Chondrocyte (in vitro differentiated cells): Measurements from ENCODE around the gene MAP3K7. TPM values are rescaled to one million over a fixed set of nuclear protein-coding genes. Genes with fewer than 3 reads are reported as not detected.

Experiments used
- DNase-seq: peaks from one replicate; pipeline ENCODE4 v3.0.0; 2021; ENCODE audit warnings: mixed read lengths, low spot score
- H3K27ac Mint-ChIP-seq: one replicate; pipeline ENCODE4 v1.8.0; 2021; ENCODE audit warnings: mild to moderate bottlenecking, moderate library complexity, mixed read lengths; ENCODE audit not compliant: unreplicated experiment
- H3K27me3 Mint-ChIP-seq: 2 replicates; pipeline ENCODE4 v1.8.0; 2021; ENCODE audit warnings: low read depth, mixed read lengths
- H3K36me3 Mint-ChIP-seq: 2 replicates; pipeline ENCODE4 v1.8.0; 2021; ENCODE audit warnings: low read depth, mixed read lengths
- H3K4me1 Mint-ChIP-seq: 2 replicates; pipeline ENCODE4 v1.8.0; 2021; ENCODE audit warnings: low read depth, mild to moderate bottlenecking, mixed read lengths
- H3K4me3 Mint-ChIP-seq: one replicate; pipeline ENCODE4 v1.8.0; 2021; ENCODE audit warnings: mild to moderate bottlenecking, moderate library complexity, mixed read lengths; ENCODE audit not compliant: unreplicated experiment
- H3K9me3 Mint-ChIP-seq: 2 replicates; pipeline ENCODE4 v1.8.0; 2021; ENCODE audit warnings: low read depth, mixed read lengths
- CTCF ChIP-seq: fragments of 200-600 bp; sonication (generic); IDR thresholded peaks from 2 replicates; pipeline ENCODE4 v1.5.0; 2021; ENCODE audit warnings: antibody characterized with exemption, mild to moderate bottlenecking, moderate library complexity
- total RNA-seq: library from RNA; stranded (reverse); gene quantifications from 3 replicates; pipeline ENCODE4 v1.2.1, GENCODE V29; 2021

MAP3K7 gene
- total RNA-seq, 1 donor from 2014 or later, result 25.2 TPM

- H3K4me1 Mint-ChIP-seq, result peaks cover 5% of the 10 kb centered on the region
- no peak overlapping the region for H3K27ac Mint-ChIP-seq
- no peaks in the 10 kb centered on the region for H3K27me3 Mint-ChIP-seq
- no peak for TF ChIP-seq CTCF
- no peaks in the 10 kb centered on the region for H3K9me3 Mint-ChIP-seq
- DNase-seq, result no peak
- no peaks in the 10 kb centered on the region for H3K36me3 Mint-ChIP-seq
- H3K4me3 Mint-ChIP-seq, result no peak overlapping the region
These were observed 94.5 kb downstream of the MAP3K7 start for GRCh38 chr6:90492369-90492768.

GRCh38 chr6:90490030-90490716, 96.7 kb downstream of the MAP3K7 start:
- DNase-seq, result no peak
- H3K27ac Mint-ChIP-seq, result no peak overlapping the region
- H3K9me3 Mint-ChIP-seq, result no peaks in the 10 kb centered on the region
- TF ChIP-seq CTCF, result no peak
- no peak overlapping the region for H3K4me3 Mint-ChIP-seq
- peaks cover 5% of the 10 kb centered on the region for H3K4me1 Mint-ChIP-seq
- H3K27me3 Mint-ChIP-seq, result no peaks in the 10 kb centered on the region
- no peaks in the 10 kb centered on the region for H3K36me3 Mint-ChIP-seq

- Mint-ChIP-seq H3K4me1 (peaks cover 5% of the 10 kb centered on the region), H3K27ac (no peak overlapping the region), H3K36me3 (no peaks in the 10 kb centered on the region), H3K27me3 (no peaks in the 10 kb centered on the region), H3K9me3 (no peaks in the 10 kb centered on the region), H3K4me3 (no peak overlapping the region)
- TF ChIP-seq CTCF, result no peak
- no peak for DNase-seq
These were observed 98.1 kb downstream of the MAP3K7 start for GRCh38 chr6:90488816-90489215.

GRCh38 chr6:90485635-90486277, 101.1 kb downstream of the MAP3K7 start:
- Mint-ChIP-seq H3K36me3 (no peaks in the 10 kb centered on the region), H3K27me3 (no peaks in the 10 kb centered on the region), H3K4me3 (no peak overlapping the region), H3K9me3 (no peaks in the 10 kb centered on the region), H3K27ac (no peak overlapping the region), H3K4me1 (no peaks in the 10 kb centered on the region)
- TF ChIP-seq CTCF, result no peak
- no peak for DNase-seq

- Mint-ChIP-seq H3K9me3 (no peaks in the 10 kb centered on the region), H3K27me3 (no peaks in the 10 kb centered on the region), H3K27ac (no peak overlapping the region), H3K4me3 (no peak overlapping the region), H3K4me1 (no peaks in the 10 kb centered on the region), H3K36me3 (no peaks in the 10 kb centered on the region)
- TF ChIP-seq CTCF, result no peak
- no peak for DNase-seq
These were observed 102.0 kb downstream of the MAP3K7 start for GRCh38 chr6:90484903-90485302.
